HEK293T (cell line): ENCODE data around the gene NRG3.

Experiments
- CTCF ChIA-PET: fragments of 350-600 bp; formaldehyde crosslinking; extraction: SDS; loops from one replicate; lab custom pipeline; 2021; ENCODE audit warnings: antibody characterized with exemption, inconsistent platforms; lab: Yijun Ruan, JAX
- POLR2A ChIA-PET: fragments of 350-600 bp; formaldehyde crosslinking; extraction: SDS; loops from one replicate; lab custom pipeline; 2020; ENCODE audit warnings: antibody characterized with exemption, inconsistent platforms; lab: Yijun Ruan, JAX
- DNase-seq: peaks from one replicate; pipeline ENCODE4 v3.0.0; 2012; ENCODE audit warnings: mixed read lengths; ENCODE audit errors: extremely low spot score
- ARNT ChIP-seq: fragments of 450-650 bp; IDR thresholded peaks from 2 replicates; pipeline ENCODE4 v1.6.1; 2017; ENCODE audit warnings: mild to moderate bottlenecking
- BHLHE40 ChIP-seq: fragments of 450-650 bp; IDR thresholded peaks from 2 replicates; pipeline ENCODE4 v1.6.1; 2016; ENCODE audit warnings: mild to moderate bottlenecking, moderate library complexity, borderline replicate concordance
- CTBP1 ChIP-seq: fragments of 450-650 bp; IDR thresholded peaks from 2 replicates; pipeline ENCODE4 v1.6.1; 2016; ENCODE audit warnings: borderline replicate concordance
- ELF4 ChIP-seq: fragments of 450-650 bp; IDR thresholded peaks from 2 replicates; pipeline ENCODE4 v1.6.1; 2017; ENCODE audit warnings: antibody characterized with exemption
- FOXA1 ChIP-seq: fragments of 450-650 bp; IDR thresholded peaks from 2 replicates; pipeline ENCODE4 v1.6.1; 2016; ENCODE audit warnings: mild to moderate bottlenecking
- FOXK2 ChIP-seq: fragments of 450-650 bp; IDR thresholded peaks from 2 replicates; pipeline ENCODE4 v1.6.1; 2016; ENCODE audit warnings: mild to moderate bottlenecking
- FOXM1 ChIP-seq: fragments of 450-650 bp; IDR thresholded peaks from 2 replicates; pipeline ENCODE4 v1.6.1; 2017; ENCODE audit warnings: mild to moderate bottlenecking, borderline replicate concordance
- HDGF ChIP-seq: fragments of 450-650 bp; IDR thresholded peaks from 2 replicates; pipeline ENCODE4 v1.6.1; 2017; ENCODE audit warnings: antibody characterized with exemption, borderline replicate concordance
- L3MBTL2 ChIP-seq: fragments of 450-650 bp; conservative IDR thresholded peaks from 2 replicates; pipeline ENCODE4 v1.6.1; 2016; ENCODE audit warnings: mild to moderate bottlenecking
- LEF1 ChIP-seq: fragments of 450-650 bp; IDR thresholded peaks from 2 replicates; pipeline ENCODE4 v1.6.1; 2017; ENCODE audit warnings: mild to moderate bottlenecking, borderline replicate concordance
- NFRKB ChIP-seq: fragments of 450-650 bp; IDR thresholded peaks from 2 replicates; pipeline ENCODE4 v1.6.1; 2016; ENCODE audit warnings: mild to moderate bottlenecking, moderate library complexity
- SP1 ChIP-seq: fragments of 450-650 bp; IDR thresholded peaks from 2 replicates; pipeline ENCODE4 v1.6.1; 2017
- SUZ12 ChIP-seq: fragments of 450-650 bp; IDR thresholded peaks from 2 replicates; pipeline ENCODE4 v1.6.1; 2016; ENCODE audit warnings: mild to moderate bottlenecking
- TARDBP ChIP-seq: fragments of 450-650 bp; IDR thresholded peaks from 2 replicates; pipeline ENCODE4 v1.6.1; 2016
- ZNF384 ChIP-seq: fragments of 450-650 bp; IDR thresholded peaks from 2 replicates; pipeline ENCODE4 v1.6.1; 2016
- TF ChIP-seq, protein P1 (sequence below): fragments of 450-650 bp; IDR thresholded peaks from 2 replicates; pipeline ENCODE4 v1.6.1; 2016

Gene NRG3

DNA sequence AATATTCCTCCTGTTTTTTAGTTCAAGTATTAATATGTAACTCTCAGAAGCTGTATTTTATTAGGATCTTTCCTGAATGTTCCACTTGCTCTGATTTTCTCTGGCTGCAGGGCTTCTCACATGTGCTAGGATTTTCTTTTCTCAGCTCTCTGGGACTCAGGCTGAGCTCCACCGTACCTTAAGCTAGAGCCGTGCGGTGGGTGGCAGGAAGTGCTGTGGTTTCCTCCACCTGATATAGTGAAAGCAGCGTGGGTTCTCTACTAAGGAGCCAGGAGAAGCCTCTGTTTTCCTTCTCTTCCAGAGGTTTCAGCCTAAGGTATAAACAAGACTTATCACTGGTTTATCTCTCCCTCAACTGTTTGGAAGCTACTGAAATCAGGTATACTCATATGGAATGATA, 433.6 kb downstream of the NRG3 start:
- DNase-seq, result no peak
- CTCF ChIA-PET, result no interaction called here
- TF ChIP-seq LEF1 (no peak), NFRKB (no peak), FOXM1 (no peak), FOXK2 (no peak), CTBP1 (no peak), TARDBP (no peak), ELF4 (no peak), L3MBTL2 (no peak), FOXA1 (no peak), ZNF384 (no peak), BHLHE40 (no peak), SUZ12 (no peak), HDGF (no peak), SP1 (no peak), ARNT (no peak)
- TF ChIP-seq, protein P1, sequence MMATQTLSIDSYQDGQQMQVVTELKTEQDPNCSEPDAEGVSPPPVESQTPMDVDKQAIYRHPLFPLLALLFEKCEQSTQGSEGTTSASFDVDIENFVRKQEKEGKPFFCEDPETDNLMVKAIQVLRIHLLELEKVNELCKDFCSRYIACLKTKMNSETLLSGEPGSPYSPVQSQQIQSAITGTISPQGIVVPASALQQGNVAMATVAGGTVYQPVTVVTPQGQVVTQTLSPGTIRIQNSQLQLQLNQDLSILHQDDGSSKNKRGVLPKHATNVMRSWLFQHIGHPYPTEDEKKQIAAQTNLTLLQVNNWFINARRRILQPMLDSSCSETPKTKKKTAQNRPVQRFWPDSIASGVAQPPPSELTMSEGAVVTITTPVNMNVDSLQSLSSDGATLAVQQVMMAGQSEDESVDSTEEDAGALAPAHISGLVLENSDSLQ, result no peak
- POLR2A ChIA-PET, result no interaction called here

DNA sequence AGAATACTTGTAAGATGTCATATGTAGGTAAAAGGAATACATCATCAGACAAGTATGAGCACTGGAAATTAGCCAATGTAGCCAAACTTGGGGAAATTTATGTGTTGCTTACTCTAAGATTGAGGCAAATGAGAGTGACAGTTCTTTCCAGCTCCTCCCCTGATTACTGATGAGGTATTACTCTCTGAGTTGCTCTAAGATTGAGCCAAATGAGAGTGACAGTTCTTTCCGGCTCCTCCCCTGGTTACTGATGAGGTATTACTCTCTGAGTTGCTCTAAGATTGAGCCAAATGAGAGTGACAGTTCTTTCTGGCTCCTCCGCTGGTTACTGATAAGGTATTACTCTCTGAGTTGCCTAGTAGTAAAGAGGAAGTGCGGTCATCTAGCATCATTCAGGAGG, 435.8 kb downstream of the NRG3 start:
- CTCF ChIA-PET, result no interaction called here
- POLR2A ChIA-PET, result no interaction called here
- DNase-seq, result no peak
- TF ChIP-seq, protein P1, result no peak
- TF ChIP-seq SP1, result no peak
- no peak for TF ChIP-seq SUZ12
- no peak for TF ChIP-seq TARDBP
- TF ChIP-seq NFRKB, result no peak
- no peak for TF ChIP-seq L3MBTL2
- TF ChIP-seq BHLHE40, result no peak
- no peak for TF ChIP-seq FOXA1

DNA sequence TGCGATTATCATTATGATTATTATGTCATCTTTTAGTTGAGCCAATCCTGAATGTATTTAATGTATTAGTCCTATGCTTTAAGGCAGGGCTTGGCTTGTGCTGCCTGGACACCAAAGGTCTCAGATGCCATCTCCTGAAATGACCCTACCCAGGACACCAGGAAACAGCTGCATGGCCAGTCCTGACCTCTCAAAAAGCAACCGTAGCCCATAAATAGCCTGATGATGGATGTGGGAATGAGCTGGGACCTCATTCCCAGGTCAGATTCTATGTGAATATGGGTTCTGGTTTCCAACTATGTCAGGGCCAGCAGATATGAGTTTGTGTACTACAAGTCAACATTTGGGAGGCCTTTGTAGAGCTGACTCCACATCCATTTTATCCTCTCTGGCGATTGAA, 438.4 kb downstream of the NRG3 start:
- POLR2A ChIA-PET, result no interaction called here
- CTCF ChIA-PET, result no interaction called here
- no peak for DNase-seq
- TF ChIP-seq SUZ12 (no peak), NFRKB (no peak), HDGF (no peak), FOXA1 (no peak), L3MBTL2 (no peak)

DNA sequence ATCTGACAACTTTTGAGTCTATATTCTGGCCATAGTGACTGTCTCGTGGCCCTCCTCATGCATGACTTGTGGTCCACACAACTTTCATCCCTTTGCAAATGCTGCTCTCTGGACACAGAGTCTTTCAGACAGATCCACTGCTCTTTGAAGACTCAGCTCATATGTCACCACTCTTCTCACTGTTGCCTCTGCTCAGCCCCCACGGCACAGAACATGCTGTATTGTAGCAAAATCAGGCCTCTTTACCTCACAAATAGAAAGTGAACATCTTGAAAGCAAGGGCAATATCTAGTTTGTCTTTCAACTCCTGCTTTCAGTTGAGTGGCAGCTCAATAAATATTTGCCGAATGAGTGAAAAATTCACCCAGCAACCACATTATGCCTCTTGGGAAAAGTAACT, 443.5 kb downstream of the NRG3 start:
- POLR2A ChIA-PET, result no interaction called here
- TF ChIP-seq ZNF384, result no peak
- no peak for TF ChIP-seq FOXM1
- CTCF ChIA-PET, result no interaction called here
- DNase-seq, result no peak

DNA sequence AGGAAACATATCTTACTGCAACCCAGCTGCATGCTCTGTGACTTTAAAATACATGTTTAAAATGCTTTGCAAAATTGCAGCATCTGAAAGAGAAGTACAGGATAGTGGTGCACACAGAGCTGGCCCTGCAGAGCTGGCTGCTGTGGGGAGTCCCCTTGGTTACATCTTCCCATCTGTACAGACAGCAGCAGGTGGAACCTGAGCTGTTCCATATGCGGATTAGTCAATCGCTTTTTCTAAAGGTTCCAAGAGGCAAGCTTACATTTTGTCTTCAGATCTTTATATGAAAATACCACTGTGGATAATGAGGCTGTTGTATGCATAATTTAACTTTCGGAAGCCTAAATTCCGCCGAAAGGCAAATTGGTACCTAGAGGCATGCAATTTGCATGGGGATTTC, 444.1 kb downstream of the NRG3 start:
- POLR2A ChIA-PET, result no interaction called here
- TF ChIP-seq CTBP1, result no peak
- no peak for TF ChIP-seq ELF4
- no peak for TF ChIP-seq SUZ12
- TF ChIP-seq HDGF, result no peak
- no peak for TF ChIP-seq TARDBP
- TF ChIP-seq FOXA1, result no peak
- TF ChIP-seq, protein P1, result no peak
- TF ChIP-seq FOXM1, result no peak
- no peak for TF ChIP-seq SP1
- TF ChIP-seq FOXK2, result no peak
- no peak for TF ChIP-seq NFRKB
- no peak for TF ChIP-seq ARNT
- TF ChIP-seq ZNF384, result no peak
- CTCF ChIA-PET, result no interaction called here
- no peak for DNase-seq

DNA sequence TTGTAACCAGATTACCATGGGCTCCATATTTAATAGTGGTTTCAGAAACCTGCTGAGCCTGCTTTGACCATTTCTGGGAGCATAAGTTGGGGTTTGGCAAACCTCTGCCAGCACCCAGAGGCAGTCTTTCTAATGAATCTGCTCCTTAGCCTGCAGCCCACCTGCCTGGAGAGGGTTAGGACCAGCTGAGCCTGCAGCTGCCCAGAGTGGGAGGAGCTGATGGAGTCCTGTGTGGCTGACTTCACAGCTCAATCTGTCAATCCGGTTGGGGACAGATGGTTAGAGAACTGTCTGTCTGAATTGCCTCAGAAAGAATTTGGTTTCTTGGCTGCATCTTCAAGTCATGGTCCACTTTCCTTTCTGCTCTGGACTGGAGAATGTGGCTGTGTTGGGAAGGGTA, 444.6 kb downstream of the NRG3 start:
- TF ChIP-seq, protein P1, result no peak
- TF ChIP-seq L3MBTL2 (no peak), NFRKB (no peak), FOXA1 (no peak), HDGF (no peak)
- DNase-seq, result no peak
- ChIA-PET CTCF (no interaction called here), POLR2A (no interaction called here)

DNA sequence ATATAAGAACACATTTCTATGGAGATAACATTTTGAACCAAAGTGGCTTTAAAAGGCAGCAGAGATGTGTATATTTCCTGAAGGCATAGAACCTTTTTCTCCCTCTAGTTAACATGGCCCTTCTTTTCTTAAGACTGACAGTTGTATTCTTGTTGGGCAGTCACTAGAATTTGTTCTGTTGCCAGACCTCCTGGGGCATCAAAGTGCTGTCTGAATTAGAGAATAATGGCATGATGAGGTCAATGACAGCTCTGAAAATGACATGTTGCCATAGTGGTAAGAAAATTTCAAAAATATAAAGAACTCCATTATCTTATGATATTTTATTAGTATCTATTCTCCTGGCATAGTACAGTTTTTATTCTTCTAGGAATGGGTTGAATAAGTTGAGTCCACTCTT, 446.7 kb downstream of the NRG3 start:
- TF ChIP-seq, protein P1, result no peak
- no peak for TF ChIP-seq L3MBTL2
- no peak for TF ChIP-seq LEF1
- no peak for TF ChIP-seq ZNF384
- TF ChIP-seq ARNT, result no peak
- TF ChIP-seq CTBP1, result no peak
- TF ChIP-seq SUZ12, result no peak
- ChIA-PET POLR2A (no interaction called here), CTCF (interaction anchor here (0.6 kb wide), 1 partner anchor 10 kb away, joined by 5 read pairs; no protein-coding TSS in a partner anchor)
- DNase-seq, result no peak
